ENCODE results near the gene DPYD.

Gene DPYD

GRCh38 chr1:97654876-97655585 is 265.8 kb downstream of the DPYD start:
- H3K4me3 ChIP-seq (ENCODE audit: low read length, poor library complexity, severe bottlenecking), result no peak overlapping the region
- 0 out of 2 replicates have a peak, but pooled peaks cover 8% of the 10 kb centered on the region for H3K9me3 ChIP-seq (ENCODE audit: insufficient read depth, low read depth, low read length)
- no peak overlapping the region for H2AFZ ChIP-seq (ENCODE audit: low read length)
- H3K9me2 ChIP-seq (replicated peaks; ENCODE audit: low read depth, low read length), result no peaks in the 10 kb centered on the region
- H3K9ac ChIP-seq (ENCODE audit: low read depth, low read length, poor library complexity, severe bottlenecking), result no peak overlapping the region
- no peaks in the 10 kb centered on the region for H3K79me2 ChIP-seq (ENCODE audit: insufficient read depth, low read length)
- H3K4me2 ChIP-seq (ENCODE audit: low read depth, low read length, poor library complexity, severe bottlenecking), result no peak overlapping the region
- no peaks in the 10 kb centered on the region for H3K27me3 ChIP-seq (ENCODE audit: insufficient read depth, low read length, poor library complexity, severe bottlenecking)
- no peaks in the 10 kb centered on the region for H4K20me1 ChIP-seq (ENCODE audit: insufficient read depth, low read length, poor library complexity, severe bottlenecking)
- peaks cover 6% of the 10 kb centered on the region for H3K4me1 ChIP-seq (ENCODE audit: insufficient read depth, low read length, poor library complexity, severe bottlenecking)
- H3K36me3 ChIP-seq (ENCODE audit: insufficient read depth, low read length), result peaks cover 5% of the 10 kb centered on the region
- no peaks in the 10 kb centered on the region for H3F3A ChIP-seq (ENCODE audit: low read depth)
- TF ChIP-seq, protein P1, sequence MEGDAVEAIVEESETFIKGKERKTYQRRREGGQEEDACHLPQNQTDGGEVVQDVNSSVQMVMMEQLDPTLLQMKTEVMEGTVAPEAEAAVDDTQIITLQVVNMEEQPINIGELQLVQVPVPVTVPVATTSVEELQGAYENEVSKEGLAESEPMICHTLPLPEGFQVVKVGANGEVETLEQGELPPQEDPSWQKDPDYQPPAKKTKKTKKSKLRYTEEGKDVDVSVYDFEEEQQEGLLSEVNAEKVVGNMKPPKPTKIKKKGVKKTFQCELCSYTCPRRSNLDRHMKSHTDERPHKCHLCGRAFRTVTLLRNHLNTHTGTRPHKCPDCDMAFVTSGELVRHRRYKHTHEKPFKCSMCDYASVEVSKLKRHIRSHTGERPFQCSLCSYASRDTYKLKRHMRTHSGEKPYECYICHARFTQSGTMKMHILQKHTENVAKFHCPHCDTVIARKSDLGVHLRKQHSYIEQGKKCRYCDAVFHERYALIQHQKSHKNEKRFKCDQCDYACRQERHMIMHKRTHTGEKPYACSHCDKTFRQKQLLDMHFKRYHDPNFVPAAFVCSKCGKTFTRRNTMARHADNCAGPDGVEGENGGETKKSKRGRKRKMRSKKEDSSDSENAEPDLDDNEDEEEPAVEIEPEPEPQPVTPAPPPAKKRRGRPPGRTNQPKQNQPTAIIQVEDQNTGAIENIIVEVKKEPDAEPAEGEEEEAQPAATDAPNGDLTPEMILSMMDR (conservative IDR thresholded peaks at IDR 0.05; ENCODE audit: low read length), result no peak
- no peak for TF ChIP-seq EZH2phosphoT487 (IDR thresholded peaks at IDR 0.05; ENCODE audit: borderline replicate concordance)

DNA sequence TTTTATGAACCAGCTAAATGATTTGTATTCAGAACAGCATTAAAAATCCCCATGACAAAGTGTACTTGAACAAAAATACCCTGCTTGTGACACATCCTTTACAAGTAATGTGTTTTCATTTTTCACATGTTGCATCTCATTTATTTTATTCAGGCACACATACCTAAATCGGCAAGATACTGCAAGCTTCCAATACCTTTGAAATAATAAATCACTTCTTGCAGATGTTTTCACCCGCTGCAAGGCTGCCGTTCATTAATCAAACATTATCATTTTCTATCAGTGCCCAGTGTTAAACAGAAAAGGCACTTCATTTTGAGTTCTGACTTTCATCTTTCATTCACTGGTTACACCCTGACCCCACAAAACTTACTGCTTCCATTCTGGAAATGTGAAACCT is 269.6 kb downstream of the DPYD start:
- no peak overlapping the region for H3K4me3 ChIP-seq (ENCODE audit: low read length, poor library complexity, severe bottlenecking)
- H3K9me2 ChIP-seq (replicated peaks; ENCODE audit: low read depth, low read length), result no peaks in the 10 kb centered on the region
- H3K9ac ChIP-seq (ENCODE audit: low read depth, low read length, poor library complexity, severe bottlenecking), result no peak overlapping the region
- no peaks in the 10 kb centered on the region for H3K79me2 ChIP-seq (ENCODE audit: insufficient read depth, low read length)
- H3K36me3 ChIP-seq (ENCODE audit: insufficient read depth, low read length), result peaks cover 5% of the 10 kb centered on the region
- H3F3A ChIP-seq (ENCODE audit: low read depth), result no peaks in the 10 kb centered on the region
- H3K4me2 ChIP-seq (ENCODE audit: low read depth, low read length, poor library complexity, severe bottlenecking), result no peak overlapping the region
- H3K4me1 ChIP-seq (ENCODE audit: insufficient read depth, low read length, poor library complexity, severe bottlenecking), result peaks cover 6% of the 10 kb centered on the region
- H3K9me3 ChIP-seq (ENCODE audit: insufficient read depth, low read depth, low read length), result 0 out of 2 replicates have a peak, but pooled peaks cover 8% of the 10 kb centered on the region
- no peaks in the 10 kb centered on the region for H4K20me1 ChIP-seq (ENCODE audit: insufficient read depth, low read length, poor library complexity, severe bottlenecking)
- H3K27me3 ChIP-seq (ENCODE audit: insufficient read depth, low read length, poor library complexity, severe bottlenecking), result no peaks in the 10 kb centered on the region
- H2AFZ ChIP-seq (ENCODE audit: low read length), result no peak overlapping the region
- no peak for TF ChIP-seq EZH2phosphoT487 (IDR thresholded peaks at IDR 0.05; ENCODE audit: borderline replicate concordance)
- TF ChIP-seq, protein P1 (conservative IDR thresholded peaks at IDR 0.05; ENCODE audit: low read length), result no peak

DNA sequence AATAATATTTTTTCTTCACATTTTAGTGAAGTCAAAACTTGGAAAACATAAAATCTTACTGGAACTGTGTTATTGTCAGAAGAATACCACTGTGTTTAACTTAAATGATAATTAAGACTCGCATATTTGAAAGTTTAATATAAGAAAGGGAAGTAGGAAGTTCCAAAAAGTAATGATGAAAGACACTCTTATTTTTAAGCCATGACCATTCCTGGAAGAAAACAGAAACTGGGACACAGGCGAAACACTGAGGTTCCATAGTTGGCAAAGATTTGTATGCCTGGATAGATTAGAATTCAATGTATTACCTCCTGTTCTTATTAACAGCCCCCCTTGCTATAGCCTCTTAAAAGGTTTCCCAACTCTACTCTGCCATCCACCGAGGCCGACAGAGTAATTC is 271.2 kb downstream of the DPYD start:
- H3K36me3 ChIP-seq (ENCODE audit: insufficient read depth, low read length), result no peaks in the 10 kb centered on the region
- no peak overlapping the region for H3K9ac ChIP-seq (ENCODE audit: low read depth, low read length, poor library complexity, severe bottlenecking)
- TF ChIP-seq, protein P1 (conservative IDR thresholded peaks at IDR 0.05; ENCODE audit: low read length), result no peak
- TF ChIP-seq EZH2phosphoT487 (IDR thresholded peaks at IDR 0.05; ENCODE audit: borderline replicate concordance), result no peak
- no peak overlapping the region for H3K4me2 ChIP-seq (ENCODE audit: low read depth, low read length, poor library complexity, severe bottlenecking)
- no peaks in the 10 kb centered on the region for H4K20me1 ChIP-seq (ENCODE audit: insufficient read depth, low read length, poor library complexity, severe bottlenecking)
- no peaks in the 10 kb centered on the region for H3K9me2 ChIP-seq (replicated peaks; ENCODE audit: low read depth, low read length)
- 0 out of 2 replicates have a peak, but pooled peaks cover 4% of the 10 kb centered on the region for H3K9me3 ChIP-seq (ENCODE audit: insufficient read depth, low read depth, low read length)
- no peaks in the 10 kb centered on the region for H3F3A ChIP-seq (ENCODE audit: low read depth)
- no peaks in the 10 kb centered on the region for H3K79me2 ChIP-seq (ENCODE audit: insufficient read depth, low read length)
- no peak overlapping the region for H3K4me3 ChIP-seq (ENCODE audit: low read length, poor library complexity, severe bottlenecking)
- H3K27me3 ChIP-seq (ENCODE audit: insufficient read depth, low read length, poor library complexity, severe bottlenecking), result no peaks in the 10 kb centered on the region
- H3K4me1 ChIP-seq (ENCODE audit: insufficient read depth, low read length, poor library complexity, severe bottlenecking), result peaks cover 6% of the 10 kb centered on the region
- H2AFZ ChIP-seq (ENCODE audit: low read length), result no peak overlapping the region

Data from Loucy (cell line).